GM04504 (cell line): Measurements from ENCODE around the gene PRDM1.
A peak's percentile ranks its signal among the peaks of the same experiment; 100 is the strongest.

ENCODE experiments used
- DNase-seq: peaks from one replicate; pipeline ENCODE4 v3.0.0-alpha.2; 2012; ENCODE audit warnings: low read depth

Gene PRDM1

DNA sequence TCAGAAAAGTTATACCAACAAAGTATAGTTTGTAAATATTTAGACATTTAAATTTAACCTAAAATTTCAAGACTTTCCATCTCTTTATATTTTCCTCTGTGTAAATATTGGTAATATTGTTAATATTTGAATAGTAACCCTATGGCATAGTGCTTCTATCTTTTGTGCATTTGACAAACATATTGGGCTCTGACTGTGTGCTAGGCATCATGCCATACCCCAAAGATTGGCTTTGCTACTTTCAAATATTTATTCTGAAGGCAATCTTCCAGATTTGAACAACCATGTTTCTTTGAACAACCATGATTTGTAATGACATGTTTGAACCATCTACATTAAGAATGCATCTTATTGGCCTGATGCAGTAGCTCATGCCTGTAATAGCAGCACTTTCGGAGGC lies 15.5 kb upstream of the PRDM1 start:
- DNase-seq = no peak

DNA sequence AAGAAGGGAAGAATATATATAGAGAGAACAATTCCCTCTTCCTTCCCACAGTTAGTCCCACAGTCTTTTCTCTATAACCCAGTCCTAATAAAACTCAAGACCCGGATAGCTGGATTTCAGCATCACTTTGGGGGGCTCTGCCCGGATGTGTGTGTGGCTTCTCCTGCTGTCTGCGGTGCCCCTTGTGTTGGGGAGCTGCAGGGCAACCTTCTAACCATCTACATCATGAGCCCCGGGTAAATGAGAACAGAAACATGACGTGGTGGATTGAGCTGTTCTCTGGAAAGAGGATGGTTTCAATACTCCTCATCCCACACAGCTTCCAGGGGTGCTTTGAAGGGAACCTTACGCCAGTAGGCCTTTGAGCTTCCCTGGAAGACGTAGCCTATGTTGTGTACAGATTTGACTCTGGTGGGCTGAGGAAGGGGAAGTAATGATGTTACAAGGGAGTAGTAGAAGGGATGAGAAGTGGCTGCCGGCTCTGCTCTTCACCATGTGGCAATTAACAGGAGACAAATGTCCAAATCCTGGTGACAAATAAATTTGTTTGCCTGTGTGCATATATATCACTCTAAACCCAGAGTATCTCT lies 13.5 kb upstream of the PRDM1 start:
- no peak for DNase-seq

DNA sequence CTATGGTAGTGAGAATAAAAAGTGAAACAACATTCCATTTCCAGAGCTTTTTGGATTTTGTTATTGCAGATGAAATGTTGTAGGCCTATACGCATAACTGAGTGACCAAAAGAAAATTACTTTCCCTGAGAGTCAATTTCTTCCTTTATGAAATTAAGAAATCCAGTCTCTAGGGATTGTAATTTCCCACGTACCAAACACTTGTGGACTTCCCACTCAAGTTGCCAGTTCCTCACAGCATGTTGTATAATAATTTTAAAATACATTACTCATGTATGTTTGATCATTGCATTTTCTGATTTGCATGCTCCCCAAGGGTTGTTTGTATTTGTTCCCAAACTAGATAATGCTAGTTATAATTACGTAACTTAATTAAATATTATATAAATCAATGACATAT lies 12.0 kb upstream of the PRDM1 start:
- DNase-seq = no peak

DNA sequence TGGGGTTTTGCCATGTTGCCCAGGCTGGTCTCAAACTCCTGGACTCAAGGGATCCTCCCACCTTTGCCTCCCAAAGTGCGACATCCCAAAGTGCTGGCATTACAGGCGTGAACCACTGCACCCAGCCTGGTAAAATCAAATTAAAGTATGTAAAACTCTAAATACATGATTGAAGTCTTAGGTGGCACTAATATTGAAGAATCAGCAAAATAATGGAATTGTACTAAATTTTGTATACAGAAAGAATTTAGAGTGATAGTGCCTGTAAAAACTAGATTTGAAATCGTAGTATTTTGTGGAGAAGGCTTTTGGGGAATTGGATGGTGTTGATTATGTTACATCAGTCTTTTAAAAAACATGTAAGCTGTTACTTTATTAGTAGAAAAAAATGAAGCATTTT lies 10.0 kb upstream of the PRDM1 start:
- DNase-seq = no peak

GRCh38 chr6:106077170-106077569 lies 9.0 kb upstream of the PRDM1 start:
- no peak for DNase-seq

- DNase-seq = no peak
Measured at GRCh38 chr6:106077881-106078280, 8.3 kb upstream of the PRDM1 start.

GRCh38 chr6:106079961-106080762 lies 6.0 kb upstream of the PRDM1 start:
- DNase-seq = no peak

- DNase-seq = no peak
Measured at GRCh38 chr6:106080763-106081095, 5.4 kb upstream of the PRDM1 start.

GRCh38 chr6:106081715-106082114 lies 4.4 kb upstream of the PRDM1 start:
- DNase-seq = no peak

DNA sequence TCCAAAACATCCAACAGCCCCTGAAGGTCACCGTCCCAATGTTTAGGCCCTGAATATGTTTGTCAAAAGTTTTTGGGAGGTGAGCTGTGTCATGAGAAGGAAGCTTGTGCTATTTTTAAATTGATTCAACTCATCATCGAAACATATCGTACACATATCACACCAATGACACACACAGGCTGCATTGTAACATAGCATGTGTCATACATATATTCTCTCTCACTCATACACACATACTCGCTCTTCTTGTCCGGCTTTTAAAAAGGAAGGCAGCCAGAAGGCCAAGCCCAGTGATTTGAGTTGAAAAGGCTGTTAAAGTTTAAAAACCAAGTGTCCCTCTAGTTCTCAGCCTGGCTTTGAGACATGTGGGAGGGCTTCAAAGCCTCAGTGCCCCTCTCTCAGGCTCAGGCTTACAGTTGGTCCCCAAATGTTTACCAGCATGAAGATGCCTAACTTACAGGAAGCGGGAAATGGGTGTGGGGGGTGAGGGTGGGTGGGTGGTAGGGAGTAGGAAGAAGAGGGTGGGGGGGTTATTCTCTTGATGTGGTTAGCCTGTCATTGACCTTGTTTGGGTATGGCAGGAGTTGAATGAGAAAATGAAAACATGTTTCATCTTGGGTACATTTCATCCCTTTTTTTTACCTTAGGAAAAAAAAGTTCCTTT lies 3.3 kb upstream of the PRDM1 start:
- DNase-seq = no peak

DNA sequence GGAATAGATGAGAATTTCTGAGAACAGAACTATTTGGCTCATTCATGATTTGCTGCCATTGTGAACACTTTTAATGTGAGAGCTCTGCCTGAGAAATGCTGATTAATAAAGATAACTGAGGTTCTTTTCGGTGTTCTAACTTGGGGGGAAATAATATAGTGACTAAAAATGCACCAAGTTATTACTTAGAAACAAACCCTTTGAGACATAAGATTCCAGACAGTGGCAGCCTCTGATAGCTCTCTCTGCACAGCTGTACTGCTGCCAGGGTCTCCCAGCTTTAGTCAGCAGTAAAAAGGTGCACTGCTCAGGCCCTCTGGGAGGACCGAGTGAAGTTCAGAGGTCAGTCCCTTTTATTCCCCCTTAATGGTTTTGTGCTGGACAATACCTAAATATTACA lies 2.5 kb upstream of the PRDM1 start:
- no peak for DNase-seq

GRCh38 chr6:106084106-106084988 lies 1.8 kb upstream of the PRDM1 start:
- DNase-seq = peak; percentile 74

GRCh38 chr6:106084989-106085691 lies 996 bp upstream of the PRDM1 start:
- no peak for DNase-seq

GRCh38 chr6:106085692-106085983 lies 498 bp upstream of the PRDM1 start:
- DNase-seq = no peak

GRCh38 chr6:106086814-106087175 lies 659 bp downstream of the PRDM1 start:
- DNase-seq = no peak

- no peak for DNase-seq
Measured at GRCh38 chr6:106087548-106088325, 1.6 kb downstream of the PRDM1 start.

GRCh38 chr6:106090001-106090400 lies 3.9 kb downstream of the PRDM1 start:
- no peak for DNase-seq

DNA sequence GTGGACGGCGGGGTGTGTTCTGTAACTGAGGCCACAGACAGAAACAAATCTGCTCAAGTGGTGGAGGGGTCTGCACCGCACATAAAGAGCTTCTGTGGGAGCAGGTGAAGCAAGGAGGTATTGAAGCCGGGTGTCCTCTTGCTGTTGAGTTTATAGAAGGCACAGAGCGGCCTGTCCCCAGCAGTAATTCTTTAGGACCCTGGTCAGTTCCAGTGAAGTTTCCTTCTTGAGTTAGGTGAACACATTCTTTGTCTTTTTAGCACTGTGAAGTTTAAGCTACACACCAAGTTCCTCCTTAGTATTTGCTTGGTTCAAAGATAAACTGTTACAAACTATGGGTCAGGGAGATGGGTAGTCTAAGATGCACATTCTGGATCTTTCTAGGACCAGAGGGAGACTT lies 6.1 kb downstream of the PRDM1 start:
- DNase-seq = no peak

DNA sequence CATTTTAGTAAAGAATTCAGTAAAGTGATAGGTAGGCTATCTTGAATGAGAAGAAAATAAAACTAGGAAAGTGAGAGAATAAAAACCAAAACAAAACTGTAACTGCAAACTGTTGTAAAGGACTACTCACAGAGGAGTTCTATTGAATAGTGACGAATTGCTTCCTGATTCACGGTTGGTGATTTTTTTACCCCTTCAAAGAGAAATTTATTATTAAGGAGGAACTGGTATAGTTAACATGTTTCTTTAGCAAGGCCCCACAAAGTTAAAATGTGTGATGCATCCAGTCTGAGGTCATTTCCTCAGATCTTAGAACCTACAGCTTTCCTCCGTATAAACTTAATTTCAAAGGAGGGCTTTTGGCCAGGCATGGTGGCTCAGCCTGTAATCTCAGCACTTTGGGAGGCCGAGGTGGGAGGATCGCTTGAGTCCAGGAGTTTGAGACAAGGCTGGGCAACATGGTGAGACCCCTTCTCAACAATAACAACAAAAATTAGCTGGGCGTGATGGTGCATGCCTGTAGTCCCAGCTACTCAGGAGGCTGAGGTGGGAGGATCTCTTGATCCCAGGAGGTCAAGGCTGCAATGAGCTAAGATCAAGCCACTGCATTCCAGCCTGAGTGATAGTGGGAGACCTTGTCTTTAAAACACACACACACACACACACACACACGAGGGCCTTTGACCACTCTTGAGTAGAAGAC lies 8.3 kb downstream of the PRDM1 start:
- no peak for DNase-seq

DNA sequence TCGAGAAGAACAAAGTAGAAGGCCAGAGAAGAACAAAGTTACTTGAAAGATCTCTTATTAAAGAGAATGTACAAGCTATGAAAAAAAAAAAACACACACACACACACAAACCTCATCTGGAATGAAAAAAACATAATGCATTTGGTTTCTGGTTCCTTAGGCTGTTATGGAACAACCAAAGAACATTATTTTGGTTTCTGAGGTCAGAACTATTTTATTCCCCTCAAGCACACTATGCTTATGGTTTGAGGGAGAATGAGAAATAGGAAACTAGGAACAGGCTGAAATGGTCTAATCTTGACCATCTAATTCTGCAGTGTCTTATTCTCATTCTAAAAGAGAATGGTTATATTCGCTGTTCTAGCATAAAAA lies 8.8 kb downstream of the PRDM1 start:
- no peak for DNase-seq
